Subcutaneous adipose tissue (tissue), 4 donors: ENCODE measurements around the gene NOD2. TPM values are rescaled to one million over a fixed set of nuclear protein-coding genes. Genes with fewer than 3 reads are reported as not detected.

Source experiments
- CTCF ChIP-seq: fragments of 450-650 bp; IDR thresholded peaks from one replicate; pipeline ENCODE4 v1.5.1; 2016; ENCODE audit warnings: low read depth, mild to moderate bottlenecking, control low read depth, antibody characterized with exemption, moderate library complexity
- total RNA-seq, 4 donors: library from RNA; depleted of rRNA; stranded (reverse); fragments of >200 nt; gene quantifications; one replicate each; pipeline ENCODE4 v1.1.0, GENCODE V29; 2016

NOD2 gene
- total RNA-seq, 4 donors from 2014 or later = 0.94 to 10.2 (median 3.1) TPM

GRCh38 chr16:50719401-50720337 is 26.3 kb downstream of the NOD2 start:
- no peak for TF ChIP-seq CTCF

DNA sequence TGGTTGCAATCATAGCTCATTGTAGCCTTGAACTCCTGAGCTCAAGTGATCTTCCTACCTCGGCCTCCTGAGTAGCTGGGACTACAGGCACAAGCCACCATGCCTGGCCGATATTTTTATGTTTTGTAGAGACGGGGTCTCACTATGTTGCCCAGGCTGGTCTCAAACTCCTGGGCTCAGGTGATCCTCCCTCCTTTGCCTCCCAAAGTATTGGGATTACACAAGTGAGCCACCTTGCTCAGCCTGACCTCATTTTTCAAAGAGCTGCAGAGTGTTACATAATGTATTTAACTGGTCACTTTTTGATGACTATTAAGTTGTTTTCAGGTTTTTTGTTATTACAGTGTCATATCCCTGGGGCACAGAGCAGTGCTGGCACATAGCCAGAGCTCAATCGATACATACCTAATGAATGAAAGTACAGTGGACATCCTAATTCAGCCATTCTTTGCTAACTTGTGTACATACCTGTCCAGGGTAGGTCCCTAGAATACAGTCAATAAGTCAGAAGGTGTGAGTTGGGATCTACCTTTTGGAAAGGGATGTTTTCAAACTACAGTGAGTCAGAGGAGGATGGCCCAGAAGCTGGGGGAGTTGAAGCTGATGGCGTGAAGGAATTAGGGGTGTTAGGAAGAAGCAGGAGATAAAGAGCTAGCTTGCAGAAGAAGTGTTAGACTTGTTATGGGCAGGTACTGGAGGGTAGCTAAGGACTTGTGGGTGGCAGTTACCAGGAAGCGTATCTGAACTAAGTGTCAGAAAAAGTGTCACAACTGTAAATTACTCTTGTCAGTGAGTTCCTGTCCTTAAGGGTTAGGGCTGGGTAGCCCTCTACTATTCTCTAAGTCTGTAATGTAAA is 28.4 kb downstream of the NOD2 start:
- no peak for TF ChIP-seq CTCF

DNA sequence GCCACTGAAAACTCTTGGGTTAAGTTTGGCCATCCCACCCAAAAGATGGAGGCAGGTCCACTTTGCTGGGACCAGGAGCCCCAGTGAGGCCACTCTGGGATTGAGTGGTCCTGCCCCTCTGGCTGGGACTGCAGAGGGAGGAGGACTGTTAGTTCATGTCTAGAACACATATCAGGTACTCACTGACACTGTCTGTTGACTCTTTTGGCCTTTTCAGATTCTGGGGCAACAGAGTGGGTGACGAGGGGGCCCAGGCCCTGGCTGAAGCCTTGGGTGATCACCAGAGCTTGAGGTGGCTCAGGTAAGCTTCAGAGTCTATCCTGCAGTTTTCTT is 29.0 kb downstream of the NOD2 start:
- no peak for TF ChIP-seq CTCF

DNA sequence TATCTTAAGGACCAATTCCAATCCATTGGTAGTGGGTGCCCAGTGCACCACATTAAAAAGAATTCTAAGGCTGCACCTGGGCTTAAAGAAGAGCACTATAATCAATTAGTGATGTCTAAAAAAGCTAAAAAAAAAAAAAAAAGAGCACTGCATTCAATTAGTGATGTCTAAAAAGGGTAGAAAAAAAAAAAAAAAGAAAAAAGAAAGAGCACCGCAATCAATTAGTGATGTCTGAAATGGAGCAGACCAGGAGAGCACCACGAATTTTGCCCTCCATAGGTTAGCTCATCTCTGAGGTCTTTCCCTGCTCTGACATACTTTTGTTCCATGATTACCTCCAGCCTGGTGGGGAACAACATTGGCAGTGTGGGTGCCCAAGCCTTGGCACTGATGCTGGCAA is 29.6 kb downstream of the NOD2 start:
- TF ChIP-seq CTCF = no peak

- no peak for TF ChIP-seq CTCF
Observed at GRCh38 chr16:50724306-50724705, 30.9 kb downstream of the NOD2 start.

DNA sequence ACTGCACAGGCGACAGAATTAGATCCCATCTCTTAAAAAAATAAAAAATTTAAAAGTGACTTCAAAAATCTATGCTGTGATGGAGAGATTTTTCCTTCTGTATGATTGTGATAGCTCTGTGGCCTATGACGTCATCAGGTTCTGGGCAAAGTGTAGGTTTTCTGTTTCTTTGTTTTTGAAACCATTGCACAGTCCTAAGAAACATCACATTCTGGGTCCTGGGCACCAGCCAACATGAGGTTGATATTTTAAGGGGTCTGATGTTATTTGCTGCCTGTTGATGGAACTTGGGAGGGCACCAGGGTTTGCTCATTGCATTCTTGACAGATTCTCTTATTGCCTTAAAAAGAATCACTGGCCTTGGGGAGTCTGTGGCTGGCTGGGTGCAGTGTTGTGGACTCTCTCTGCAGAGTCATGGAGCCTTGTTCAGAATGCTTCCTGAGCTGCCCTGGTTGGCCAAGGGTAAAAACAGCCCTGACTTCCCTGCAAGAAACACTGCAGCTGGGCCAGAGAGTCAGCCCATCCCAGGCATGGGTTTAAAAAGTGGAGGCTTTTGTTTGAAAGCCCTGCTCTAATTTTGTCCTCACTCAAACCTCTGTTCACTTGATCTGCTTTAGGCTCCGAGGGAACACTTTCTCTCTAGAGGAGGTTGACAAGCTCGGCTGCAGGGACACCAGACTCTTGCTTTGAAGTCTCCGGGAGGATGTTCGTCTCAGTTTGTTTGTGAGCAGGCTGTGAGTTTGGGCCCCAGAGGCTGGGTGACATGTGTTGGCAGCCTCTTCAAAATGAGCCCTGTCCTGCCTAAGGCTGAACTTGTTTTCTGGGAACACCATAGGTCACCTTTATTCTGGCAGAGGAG is 38.0 kb downstream of the NOD2 start:
- TF ChIP-seq CTCF = no peak
